ENCODE measurements around the gene IMP4.

IMP4 gene

GRCh38 chr2:130353291-130354138 is 10.8 kb downstream of the IMP4 start:
- TF ChIP-seq POLR2AphosphoS5 (IDR thresholded peaks at IDR 0.05; ENCODE audit: low read depth, low read length) (no peak), POU2F2 (IDR thresholded peaks at IDR 0.05; ENCODE audit: low read depth, low read length) (no peak), POLR2A (IDR thresholded peaks at IDR 0.05; ENCODE audit: low read depth, low read length) (no peak), SPI1 (IDR thresholded peaks at IDR 0.05; ENCODE audit: low read depth, low read length) (no peak), TAF1 (IDR thresholded peaks at IDR 0.05; ENCODE audit: low read depth, low read length) (no peak), PAX5 (IDR thresholded peaks at IDR 0.05; ENCODE audit: insufficient read depth, low read length, severe bottlenecking) (no peak)
- no peak for FAIRE-seq
- DNase-seq (ENCODE audit: insufficient read length, low spot score), result no peak

GRCh38 chr2:130354139-130354428 is 11.4 kb downstream of the IMP4 start:
- FAIRE-seq, result no peak
- DNase-seq (ENCODE audit: insufficient read length, low spot score), result no peak
- TF ChIP-seq POLR2AphosphoS5 (IDR thresholded peaks at IDR 0.05; ENCODE audit: low read depth, low read length) (no peak), SPI1 (IDR thresholded peaks at IDR 0.05; ENCODE audit: low read depth, low read length) (no peak), PAX5 (IDR thresholded peaks at IDR 0.05; ENCODE audit: insufficient read depth, low read length, severe bottlenecking) (no peak), TAF1 (IDR thresholded peaks at IDR 0.05; ENCODE audit: low read depth, low read length) (no peak), POU2F2 (IDR thresholded peaks at IDR 0.05; ENCODE audit: low read depth, low read length) (no peak), POLR2A (IDR thresholded peaks at IDR 0.05; ENCODE audit: low read depth, low read length) (no peak)

GRCh38 chr2:130355172-130355577 is 12.5 kb downstream of the IMP4 start:
- DNase-seq (ENCODE audit: insufficient read length, low spot score), result no peak
- TF ChIP-seq POLR2A (IDR thresholded peaks at IDR 0.05; ENCODE audit: low read depth, low read length) (no peak), TAF1 (IDR thresholded peaks at IDR 0.05; ENCODE audit: low read depth, low read length) (no peak), POU2F2 (IDR thresholded peaks at IDR 0.05; ENCODE audit: low read depth, low read length) (no peak), SPI1 (IDR thresholded peaks at IDR 0.05; ENCODE audit: low read depth, low read length) (no peak), PAX5 (IDR thresholded peaks at IDR 0.05; ENCODE audit: insufficient read depth, low read length, severe bottlenecking) (no peak), POLR2AphosphoS5 (IDR thresholded peaks at IDR 0.05; ENCODE audit: low read depth, low read length) (no peak)
- no peak for FAIRE-seq

GRCh38 chr2:130355578-130356431 is 13.1 kb downstream of the IMP4 start, which contains the start of gene PTPN18:
PTPN18 (plus strand) TSS chr2:130356056; CDS start chr2:130356108, 52 bp downstream.
- peak; percentile 87 for FAIRE-seq
- TF ChIP-seq POLR2AphosphoS5 (IDR thresholded peaks at IDR 0.05; ENCODE audit: low read depth, low read length), result no peak
- TF ChIP-seq PAX5 (IDR thresholded peaks at IDR 0.05; ENCODE audit: insufficient read depth, low read length, severe bottlenecking), result no peak
- TF ChIP-seq POLR2A (IDR thresholded peaks at IDR 0.05; ENCODE audit: low read depth, low read length), result no peak
- TF ChIP-seq SPI1 (IDR thresholded peaks at IDR 0.05; ENCODE audit: low read depth, low read length), result no peak
- no peak for TF ChIP-seq POU2F2 (IDR thresholded peaks at IDR 0.05; ENCODE audit: low read depth, low read length)
- 0 out of 2 replicates have a peak, but pooled peaks have one; percentile 23 for TF ChIP-seq TAF1 (IDR thresholded peaks at IDR 0.05; ENCODE audit: low read depth, low read length)
- peak; percentile 70 for DNase-seq (ENCODE audit: insufficient read length, low spot score)

- no peak for FAIRE-seq
- DNase-seq (ENCODE audit: insufficient read length, low spot score), result no peak
- TF ChIP-seq TAF1 (IDR thresholded peaks at IDR 0.05; ENCODE audit: low read depth, low read length), result no peak
- TF ChIP-seq POU2F2 (IDR thresholded peaks at IDR 0.05; ENCODE audit: low read depth, low read length), result no peak
- TF ChIP-seq SPI1 (IDR thresholded peaks at IDR 0.05; ENCODE audit: low read depth, low read length), result no peak
- TF ChIP-seq POLR2A (IDR thresholded peaks at IDR 0.05; ENCODE audit: low read depth, low read length), result no peak
- no peak for TF ChIP-seq POLR2AphosphoS5 (IDR thresholded peaks at IDR 0.05; ENCODE audit: low read depth, low read length)
- TF ChIP-seq PAX5 (IDR thresholded peaks at IDR 0.05; ENCODE audit: insufficient read depth, low read length, severe bottlenecking), result no peak
These were observed 15.2 kb downstream of the IMP4 start for GRCh38 chr2:130357864-130358263.

- FAIRE-seq (no peak), DNase-seq (ENCODE audit: insufficient read length, low spot score) (no peak)
- no peak for TF ChIP-seq TAF1 (IDR thresholded peaks at IDR 0.05; ENCODE audit: low read depth, low read length)
- no peak for TF ChIP-seq POLR2A (IDR thresholded peaks at IDR 0.05; ENCODE audit: low read depth, low read length)
- no peak for TF ChIP-seq POLR2AphosphoS5 (IDR thresholded peaks at IDR 0.05; ENCODE audit: low read depth, low read length)
- no peak for TF ChIP-seq PAX5 (IDR thresholded peaks at IDR 0.05; ENCODE audit: insufficient read depth, low read length, severe bottlenecking)
- TF ChIP-seq POU2F2 (IDR thresholded peaks at IDR 0.05; ENCODE audit: low read depth, low read length), result no peak
- no peak for TF ChIP-seq SPI1 (IDR thresholded peaks at IDR 0.05; ENCODE audit: low read depth, low read length)
These were observed 16.0 kb downstream of the IMP4 start for GRCh38 chr2:130358420-130359350.

DNA sequence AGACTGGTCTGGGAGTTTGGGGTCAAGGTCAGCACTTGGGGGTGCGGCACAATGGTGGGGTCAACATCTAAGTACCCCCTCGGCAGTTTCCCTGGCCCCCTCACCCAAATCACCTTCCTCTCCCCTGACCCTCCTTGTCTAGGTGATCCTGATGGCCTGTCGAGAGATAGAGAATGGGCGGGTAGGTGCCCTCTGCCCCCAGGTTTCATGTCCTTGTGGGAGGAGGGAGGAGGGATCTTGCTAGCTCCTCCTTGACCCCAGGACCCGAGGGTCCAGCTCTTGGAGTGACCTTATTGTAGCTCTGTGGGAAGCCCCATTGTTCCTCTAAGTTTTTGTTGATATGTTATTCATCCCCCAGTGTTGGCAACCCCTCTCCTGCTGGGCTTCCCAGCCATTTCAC is 16.8 kb downstream of the IMP4 start:
- DNase-seq (ENCODE audit: insufficient read length, low spot score) (no peak), FAIRE-seq (no peak)
- TF ChIP-seq POLR2AphosphoS5 (IDR thresholded peaks at IDR 0.05; ENCODE audit: low read depth, low read length) (no peak), POLR2A (IDR thresholded peaks at IDR 0.05; ENCODE audit: low read depth, low read length) (no peak), PAX5 (IDR thresholded peaks at IDR 0.05; ENCODE audit: insufficient read depth, low read length, severe bottlenecking) (no peak), POU2F2 (IDR thresholded peaks at IDR 0.05; ENCODE audit: low read depth, low read length) (no peak), TAF1 (IDR thresholded peaks at IDR 0.05; ENCODE audit: low read depth, low read length) (no peak), SPI1 (IDR thresholded peaks at IDR 0.05; ENCODE audit: low read depth, low read length) (no peak)

GRCh38 chr2:130363479-130363878 is 20.8 kb downstream of the IMP4 start:
- FAIRE-seq, result no peak
- TF ChIP-seq POLR2AphosphoS5 (IDR thresholded peaks at IDR 0.05; ENCODE audit: low read depth, low read length) (no peak), POU2F2 (IDR thresholded peaks at IDR 0.05; ENCODE audit: low read depth, low read length) (no peak), TAF1 (IDR thresholded peaks at IDR 0.05; ENCODE audit: low read depth, low read length) (no peak), POLR2A (IDR thresholded peaks at IDR 0.05; ENCODE audit: low read depth, low read length) (no peak), SPI1 (IDR thresholded peaks at IDR 0.05; ENCODE audit: low read depth, low read length) (no peak), PAX5 (IDR thresholded peaks at IDR 0.05; ENCODE audit: insufficient read depth, low read length, severe bottlenecking) (no peak)
- DNase-seq (ENCODE audit: insufficient read length, low spot score), result no peak
